B cell (primary cell): ENCODE results near the gene BTRC.

ENCODE experiments used
- CTCF ChIP-seq: fragments of 200-600 bp; IDR thresholded peaks from one replicate; pipeline ENCODE4 v1.8.0; 2022; ENCODE audit warnings: antibody characterized with exemption, mild to moderate bottlenecking
- EZH2 ChIP-seq: IDR thresholded peaks from 2 replicates; pipeline ENCODE4 v1.6.1; 2012; ENCODE audit warnings: borderline replicate concordance, low read depth, mild to moderate bottlenecking, moderate library complexity, low read length; ENCODE audit not compliant: insufficient read depth, poor library complexity, severe bottlenecking

DNA sequence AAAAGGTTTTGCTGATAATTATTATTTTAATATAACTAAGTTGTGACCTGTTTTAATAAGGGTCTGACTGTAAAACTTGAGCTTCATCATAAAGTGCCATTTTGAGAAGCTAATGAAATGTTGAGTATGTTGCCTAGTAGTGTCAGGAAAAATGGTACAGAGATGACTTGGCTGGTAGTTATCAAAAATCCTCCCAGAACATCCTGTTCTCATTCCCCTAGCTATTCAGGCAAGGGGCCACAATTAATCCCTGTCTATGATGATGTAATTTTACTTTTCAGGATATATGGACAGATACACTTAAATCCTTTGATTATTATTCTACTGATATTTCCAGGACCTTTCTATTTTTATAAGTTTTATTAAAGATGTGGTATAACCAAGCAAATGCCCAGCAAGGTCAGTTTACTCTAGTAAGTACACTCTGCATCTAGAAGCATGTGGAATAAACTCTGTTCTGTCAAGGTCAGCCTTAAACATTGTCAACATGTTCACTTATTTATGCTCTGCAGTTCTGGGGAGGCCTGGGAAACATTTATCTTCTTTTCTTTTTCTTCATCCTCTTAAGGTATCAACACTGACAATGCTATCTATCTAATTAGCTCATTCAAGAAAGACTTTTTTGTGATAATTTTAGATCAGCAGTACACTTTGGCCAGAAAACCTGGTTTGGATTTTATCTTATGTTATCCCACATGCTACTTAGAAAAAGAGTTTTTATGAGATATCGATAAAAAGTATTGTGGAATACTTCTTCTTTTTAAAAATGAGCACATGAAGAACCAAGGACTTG is 32.1 kb downstream of the BTRC start:
- TF ChIP-seq CTCF = no peak
- no peak for TF ChIP-seq EZH2
